Measurements from ENCODE around the gene ADAMTSL1.

GRCh38 chr9:18922161-18922885 lies 448.4 kb downstream of the ADAMTSL1 start:
- TF ChIP-seq POLR2AphosphoS5 (IDR thresholded peaks at IDR 0.05) = no peak
- TF ChIP-seq, protein P1, sequence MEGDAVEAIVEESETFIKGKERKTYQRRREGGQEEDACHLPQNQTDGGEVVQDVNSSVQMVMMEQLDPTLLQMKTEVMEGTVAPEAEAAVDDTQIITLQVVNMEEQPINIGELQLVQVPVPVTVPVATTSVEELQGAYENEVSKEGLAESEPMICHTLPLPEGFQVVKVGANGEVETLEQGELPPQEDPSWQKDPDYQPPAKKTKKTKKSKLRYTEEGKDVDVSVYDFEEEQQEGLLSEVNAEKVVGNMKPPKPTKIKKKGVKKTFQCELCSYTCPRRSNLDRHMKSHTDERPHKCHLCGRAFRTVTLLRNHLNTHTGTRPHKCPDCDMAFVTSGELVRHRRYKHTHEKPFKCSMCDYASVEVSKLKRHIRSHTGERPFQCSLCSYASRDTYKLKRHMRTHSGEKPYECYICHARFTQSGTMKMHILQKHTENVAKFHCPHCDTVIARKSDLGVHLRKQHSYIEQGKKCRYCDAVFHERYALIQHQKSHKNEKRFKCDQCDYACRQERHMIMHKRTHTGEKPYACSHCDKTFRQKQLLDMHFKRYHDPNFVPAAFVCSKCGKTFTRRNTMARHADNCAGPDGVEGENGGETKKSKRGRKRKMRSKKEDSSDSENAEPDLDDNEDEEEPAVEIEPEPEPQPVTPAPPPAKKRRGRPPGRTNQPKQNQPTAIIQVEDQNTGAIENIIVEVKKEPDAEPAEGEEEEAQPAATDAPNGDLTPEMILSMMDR (IDR thresholded peaks at IDR 0.05) = no peak
- TF ChIP-seq POLR2A (IDR thresholded peaks at IDR 0.05) = no peak
